Amygdala (tissue), 56 donors: ENCODE data around the gene TSHZ1.

ENCODE experiments used
- DNase-seq, 56 donors: peaks; one replicate each; lab custom pipeline; 2025; lab: John Stamatoyannopoulos, UW

Gene TSHZ1

GRCh38 chr18:75210274-75211001 is at the start of gene TSHZ1:
TSS of gene TSHZ1 (plus strand) at chr18:75210797. CDS start at chr18:75211877, 1,080 bp downstream.
- DNase-seq = peak in 32 of 56 donors; percentile 22 to 75 (median 50)

DNA sequence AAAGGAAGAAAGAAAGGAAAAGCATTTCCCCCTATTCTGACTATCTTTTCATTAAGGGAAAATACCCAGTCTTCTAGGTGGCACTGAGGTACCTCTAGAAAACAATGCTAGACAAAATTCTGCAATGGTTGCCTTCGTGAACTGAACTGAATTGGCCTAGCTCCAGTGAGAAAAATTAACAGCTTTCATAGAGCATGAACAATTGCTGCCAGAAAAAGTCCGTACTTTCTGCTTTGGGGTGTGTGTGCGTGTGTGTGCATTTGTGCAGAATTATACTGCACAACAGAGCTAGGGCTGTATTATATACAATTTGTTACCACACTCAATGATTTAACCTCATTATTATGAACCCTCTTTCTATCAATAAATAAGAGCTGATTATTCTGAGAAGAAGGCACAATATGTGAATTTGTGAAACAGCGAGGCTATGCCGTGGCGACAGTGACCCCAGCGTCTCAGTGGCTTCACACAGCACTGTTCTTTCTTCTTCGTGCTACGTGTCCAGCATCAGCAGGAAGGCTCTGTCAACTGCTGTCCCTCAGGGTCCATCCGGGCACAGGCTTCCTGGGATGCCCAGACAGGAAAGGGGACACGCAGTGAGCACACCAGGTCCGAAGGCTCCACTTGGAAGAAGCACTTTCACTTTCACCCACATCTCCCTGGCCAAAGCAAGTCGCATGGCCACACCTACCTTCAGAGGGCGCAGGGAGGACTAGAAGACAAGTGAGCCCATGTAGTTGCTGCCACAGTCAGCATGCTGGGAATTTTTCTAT is 49.2 kb upstream of the TSHZ1 start:
- peak in 6 of 56 donors; percentile 11 to 35 (median 22) for DNase-seq

DNA sequence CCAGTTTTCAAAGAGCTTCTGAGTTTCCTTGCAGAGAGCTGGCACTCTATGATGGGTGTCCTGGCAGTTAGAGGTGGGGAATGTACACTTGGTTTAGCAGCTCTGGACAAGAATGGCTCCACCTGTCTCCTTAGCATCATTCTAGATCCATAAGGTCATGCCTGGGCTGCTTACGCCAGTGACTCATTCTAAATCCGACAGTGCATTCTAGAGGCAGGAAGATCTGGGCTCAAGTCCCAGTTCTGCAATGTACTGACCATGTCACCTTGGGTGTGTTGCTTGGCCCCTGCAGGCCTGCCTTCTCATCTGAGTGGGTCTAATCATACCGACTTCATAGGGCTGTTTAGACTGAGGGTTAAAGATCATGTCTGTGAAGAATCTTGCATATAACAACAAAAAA is 48.1 kb upstream of the TSHZ1 start:
- no peak for DNase-seq

GRCh38 chr18:75162978-75163377 is 47.6 kb upstream of the TSHZ1 start:
- DNase-seq = no peak

GRCh38 chr18:75163736-75164135 is 46.9 kb upstream of the TSHZ1 start:
- no peak for DNase-seq

GRCh38 chr18:75164479-75164878 is 46.1 kb upstream of the TSHZ1 start:
- no peak for DNase-seq

DNA sequence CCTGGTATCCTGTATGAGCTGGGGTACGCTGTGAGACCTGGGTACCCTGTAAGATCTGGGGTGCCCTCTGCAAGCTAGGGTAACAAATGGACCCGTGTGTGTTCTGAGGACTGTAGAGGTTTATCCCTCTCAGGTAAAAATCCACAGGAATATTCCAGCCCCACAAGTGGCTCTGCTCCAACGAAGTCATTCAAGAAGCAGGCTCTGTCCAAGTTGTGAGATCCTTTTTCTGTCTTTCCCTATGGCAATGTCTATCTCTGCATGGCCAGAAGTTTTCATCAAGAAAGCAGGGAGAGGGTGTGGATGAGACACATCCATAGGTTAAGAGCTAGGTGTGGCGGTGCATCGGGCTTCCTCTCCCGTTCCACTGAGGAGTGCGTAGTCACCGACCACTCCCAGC is 44.7 kb upstream of the TSHZ1 start:
- DNase-seq = no peak

- no peak for DNase-seq
Measured at GRCh38 chr18:75167137-75167536, 43.5 kb upstream of the TSHZ1 start.

DNA sequence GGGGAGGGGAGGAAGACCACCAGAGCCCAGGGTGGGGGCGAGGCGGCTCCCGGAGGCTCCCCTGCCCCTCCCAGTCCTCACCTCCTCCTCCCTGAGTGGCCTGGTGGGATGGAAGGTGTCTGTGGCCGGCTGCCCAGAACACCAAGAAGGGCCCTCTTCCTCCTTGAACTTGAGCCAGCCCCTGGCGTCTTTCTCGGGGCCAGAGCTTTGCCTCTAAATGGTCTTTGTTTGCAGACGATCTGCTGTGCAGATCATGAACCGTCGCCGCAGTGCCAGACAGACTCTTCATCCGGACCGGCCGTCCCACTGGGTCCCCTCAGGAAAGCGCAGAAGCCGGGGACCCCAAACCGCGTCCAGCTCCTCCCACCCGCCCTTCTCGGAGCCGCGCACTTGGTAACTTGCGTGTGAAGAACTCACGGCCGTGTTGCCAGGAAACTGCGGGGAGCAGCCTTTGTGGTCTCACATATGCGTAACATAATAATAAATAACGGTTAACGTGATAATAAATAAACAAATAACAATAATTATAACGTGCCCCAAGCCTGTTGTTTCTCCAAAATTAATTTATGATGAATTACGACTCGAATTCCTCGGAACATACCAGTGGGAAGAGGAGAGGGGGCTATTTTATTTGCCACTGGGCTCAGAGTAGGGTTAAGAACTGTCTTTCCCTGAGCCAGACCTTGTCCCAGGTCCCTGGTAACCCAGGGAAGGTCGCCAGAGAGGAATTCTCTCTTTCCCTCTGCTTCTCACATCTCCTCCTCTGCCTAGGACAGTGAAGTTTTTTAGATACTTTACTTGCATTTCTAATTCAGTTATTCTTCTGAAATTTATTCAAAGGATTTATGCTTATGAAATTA is 42.6 kb upstream of the TSHZ1 start:
- DNase-seq = peak in 7 of 56 donors; percentile 14 to 70 (median 25)

DNA sequence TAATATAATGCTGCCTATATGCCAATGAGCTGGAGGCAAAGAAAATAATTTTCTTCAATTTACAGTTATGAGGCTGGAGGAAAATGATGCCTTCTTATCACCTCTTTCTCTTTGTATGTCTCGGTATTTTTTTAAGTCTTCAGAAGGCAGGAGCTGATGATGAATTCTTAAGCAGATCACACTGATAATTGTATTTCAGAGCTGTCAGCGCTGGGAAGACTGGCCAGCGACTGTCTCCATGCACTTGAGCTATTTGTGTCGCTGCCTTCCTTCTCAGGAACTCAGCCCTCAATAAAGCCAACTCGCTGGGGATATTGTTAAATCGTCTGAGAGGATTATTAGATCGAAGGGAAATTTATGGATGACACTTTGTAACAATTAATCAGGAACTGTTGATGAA is 42.0 kb upstream of the TSHZ1 start:
- DNase-seq = no peak

GRCh38 chr18:75169411-75169810 is 41.2 kb upstream of the TSHZ1 start:
- no peak for DNase-seq

DNA sequence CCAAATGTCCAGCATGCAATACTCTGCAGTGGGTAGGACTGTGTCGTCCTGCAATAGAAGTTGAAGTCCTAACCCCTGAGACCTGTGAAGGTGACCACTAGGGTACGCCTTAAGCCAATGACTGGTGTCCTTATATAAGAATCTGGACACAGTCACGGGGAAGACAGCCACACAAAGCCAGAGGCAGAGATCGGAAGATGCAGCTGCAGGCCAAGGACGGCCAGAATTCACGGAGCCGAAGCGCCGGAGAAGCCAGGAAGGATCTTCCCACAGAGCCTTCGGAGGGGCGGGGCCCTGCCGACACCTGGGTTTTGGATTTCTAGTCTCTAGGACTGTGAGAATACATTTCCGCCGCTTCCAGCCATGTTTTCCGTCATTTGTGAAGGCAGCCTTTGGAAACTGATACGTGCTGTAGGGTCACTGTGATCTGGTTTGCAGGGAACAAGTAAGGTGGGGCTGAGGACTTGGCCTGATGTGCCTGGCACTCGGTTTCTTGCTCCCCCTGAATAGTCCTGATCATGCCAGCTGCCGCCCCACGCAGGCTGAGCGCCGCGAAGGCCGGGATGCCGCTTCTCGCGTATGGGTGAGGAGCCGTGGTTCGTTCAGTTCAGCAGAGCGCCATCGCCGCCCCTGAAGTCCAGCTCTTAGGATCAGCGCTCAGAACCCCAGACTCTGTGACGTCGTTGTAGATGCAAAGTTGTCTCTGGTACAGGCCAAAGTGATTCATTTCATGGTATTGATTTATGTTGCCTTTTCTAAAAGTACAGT is 40.4 kb upstream of the TSHZ1 start:
- no peak for DNase-seq

GRCh38 chr18:75170916-75171315 is 39.7 kb upstream of the TSHZ1 start:
- no peak for DNase-seq

DNA sequence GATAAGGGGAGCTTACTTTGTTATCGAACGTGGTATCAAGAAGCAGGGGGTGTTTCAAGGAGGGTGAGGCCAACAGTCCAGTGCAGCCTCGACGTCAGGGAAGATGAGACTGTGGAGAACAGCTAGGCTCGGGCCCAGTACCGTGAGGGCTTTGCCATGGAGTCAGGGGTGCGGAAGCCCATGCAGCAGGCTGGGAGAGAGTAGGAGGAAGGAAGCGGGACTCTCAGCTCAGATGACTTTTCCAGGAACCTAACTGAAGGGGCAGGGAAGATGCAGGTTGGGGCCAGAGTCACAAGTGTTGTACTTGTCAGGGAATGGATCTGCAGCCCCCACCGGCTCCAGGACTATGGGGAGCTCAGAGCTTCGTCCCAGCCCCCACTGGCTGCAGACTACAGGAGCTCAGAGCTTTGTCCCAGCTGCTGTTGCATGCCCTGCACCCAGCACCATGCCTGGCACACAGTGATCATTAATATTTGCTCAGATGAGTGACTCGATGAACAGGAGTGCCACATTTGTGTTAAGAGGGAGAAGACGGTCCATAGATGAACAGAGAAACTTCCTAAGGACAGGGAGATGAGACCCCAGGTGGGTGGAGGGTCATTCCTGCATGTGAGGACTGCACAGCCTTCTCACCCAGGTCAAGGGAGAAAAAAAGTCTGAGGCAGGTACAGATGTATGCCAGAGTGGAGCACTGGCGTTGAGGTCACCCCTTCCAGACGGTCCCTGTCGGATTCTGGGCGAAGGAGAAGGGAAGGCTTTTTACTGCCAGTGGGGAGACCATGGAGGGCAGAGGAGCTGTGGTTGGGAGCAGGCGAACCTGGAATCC is 38.1 kb upstream of the TSHZ1 start:
- no peak for DNase-seq

- DNase-seq = no peak
Measured at GRCh38 chr18:75173125-75173432, 37.5 kb upstream of the TSHZ1 start.

GRCh38 chr18:75173738-75174137 is 36.9 kb upstream of the TSHZ1 start:
- DNase-seq = no peak

DNA sequence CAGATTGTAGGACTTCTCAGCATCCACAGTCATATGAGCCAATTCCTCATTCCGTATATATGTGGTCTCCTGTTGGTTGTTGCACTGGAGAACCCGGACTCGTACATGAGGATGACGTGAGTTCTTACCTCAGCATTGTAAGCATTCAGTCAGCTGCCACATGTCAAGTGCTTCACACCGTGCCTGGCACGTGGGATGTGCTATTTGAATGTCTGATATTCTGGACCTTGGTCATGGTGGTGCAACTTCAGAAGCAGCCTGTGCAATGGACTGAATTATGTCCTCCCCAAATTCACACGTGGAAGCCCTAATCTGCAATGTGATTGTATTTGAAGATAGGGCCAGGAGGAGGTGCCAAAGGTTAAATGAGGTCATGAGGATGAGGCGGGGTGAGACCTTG is 33.7 kb upstream of the TSHZ1 start:
- no peak for DNase-seq

DNA sequence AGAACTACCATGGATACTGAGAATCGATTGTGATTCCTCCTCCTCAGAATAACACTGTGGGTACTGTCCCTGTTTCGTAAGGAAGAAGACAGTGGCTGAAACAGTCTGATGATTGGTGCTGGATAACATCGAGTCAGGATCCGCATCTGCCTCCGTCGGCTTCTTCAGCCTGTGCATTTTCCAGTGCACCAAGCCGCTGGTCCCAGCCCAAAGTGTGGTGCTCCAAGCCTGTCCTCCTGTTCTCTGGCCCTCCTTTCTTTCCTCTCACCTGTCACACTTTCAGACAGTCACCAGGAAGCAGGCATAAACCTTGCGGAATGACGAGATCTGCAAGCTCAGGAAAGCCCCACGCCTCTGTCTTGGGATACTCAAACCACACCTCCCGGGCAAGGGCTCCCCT is 32.2 kb upstream of the TSHZ1 start:
- no peak for DNase-seq

DNA sequence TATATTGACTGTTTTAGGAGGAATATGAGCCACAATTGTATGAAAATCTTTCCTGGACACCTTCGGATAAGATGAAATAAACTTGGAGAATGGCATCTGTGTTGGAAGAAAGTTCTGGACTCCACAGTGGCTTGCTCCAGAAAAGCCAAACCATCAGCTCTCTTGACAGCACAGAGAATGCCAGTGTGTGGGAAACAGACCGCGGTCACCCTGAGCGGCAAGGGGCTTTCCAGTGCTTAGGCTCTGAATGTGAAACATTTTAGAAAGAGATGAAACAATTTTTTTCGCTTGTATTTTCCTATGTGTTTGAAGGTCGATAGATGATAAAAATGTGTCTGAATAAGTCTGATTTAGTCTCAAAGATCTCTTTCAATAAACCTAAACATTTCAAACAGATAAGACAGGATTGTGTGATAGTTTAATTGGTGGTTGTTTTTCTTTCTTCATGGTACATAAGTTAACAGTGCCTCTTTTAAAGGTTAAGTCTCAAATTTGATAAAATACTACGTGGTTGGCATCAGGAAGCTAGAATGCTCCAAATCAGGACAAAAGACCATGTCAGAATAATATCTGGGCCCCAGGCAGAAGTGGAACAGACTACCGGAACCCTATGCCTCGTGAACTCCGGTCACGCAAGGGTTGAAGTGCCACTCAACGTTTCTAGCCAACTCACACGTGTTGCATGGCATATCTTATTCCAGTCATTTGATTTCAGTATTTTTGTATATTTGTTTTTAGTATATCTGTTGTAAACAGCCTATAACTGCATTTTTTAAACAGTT is 30.6 kb upstream of the TSHZ1 start:
- DNase-seq = no peak
